Body of pancreas (tissue), 4 donors: ENCODE results near the gene PDK2.

ENCODE experiments used
- CTCF ChIP-seq, 7 experiments: fragments of 450-650 bp in 4 of 7; fragments of 200-600 bp in 3 of 7; sonication (generic) in 3 of 7; IDR thresholded peaks; one replicate each; pipeline ENCODE4 v1.5.1; 2016 to 2019; ENCODE audit warnings: antibody characterized with exemption in 7 of 7
- POLR2A ChIP-seq, 3 donors: fragments of 450-650 bp; IDR thresholded peaks; one replicate each; pipeline ENCODE4 v1.6.1; 2016; ENCODE audit warnings: antibody characterized with exemption in 3 of 3, mild to moderate bottlenecking in 2 of 3

- TF ChIP-seq CTCF (IDR thresholded peaks at IDR 0.05) (peak; percentile 80 to 96 (median 90)), POLR2A (IDR thresholded peaks at IDR 0.05) (peak in 1 of 3 donors; percentile 7)
These were observed 45.1 kb downstream of the PDK2 start for GRCh38 chr17:50139950-50140885.
